GM12875 (cell line): ENCODE data around the gene MYOM1.

Experiments
- H3K4me3 ChIP-seq: one replicate; pipeline ENCODE4 v1.5.1; 2011; ENCODE audit warnings: low read depth, low read length, control low read depth
- TF ChIP-seq, protein P1 (sequence below): IDR thresholded peaks from 2 replicates; pipeline ENCODE4 v1.5.1; 2011; ENCODE audit warnings: low read depth, mild to moderate bottlenecking, control low read depth, inconsistent platforms, low read length, moderate library complexity, borderline replicate concordance; ENCODE audit not compliant: insufficient read depth

MYOM1 gene

GRCh38 chr18:3097082-3097481 is 122.7 kb downstream of the MYOM1 start:
- H3K4me3 ChIP-seq, result no peak overlapping the region
- TF ChIP-seq, protein P1, sequence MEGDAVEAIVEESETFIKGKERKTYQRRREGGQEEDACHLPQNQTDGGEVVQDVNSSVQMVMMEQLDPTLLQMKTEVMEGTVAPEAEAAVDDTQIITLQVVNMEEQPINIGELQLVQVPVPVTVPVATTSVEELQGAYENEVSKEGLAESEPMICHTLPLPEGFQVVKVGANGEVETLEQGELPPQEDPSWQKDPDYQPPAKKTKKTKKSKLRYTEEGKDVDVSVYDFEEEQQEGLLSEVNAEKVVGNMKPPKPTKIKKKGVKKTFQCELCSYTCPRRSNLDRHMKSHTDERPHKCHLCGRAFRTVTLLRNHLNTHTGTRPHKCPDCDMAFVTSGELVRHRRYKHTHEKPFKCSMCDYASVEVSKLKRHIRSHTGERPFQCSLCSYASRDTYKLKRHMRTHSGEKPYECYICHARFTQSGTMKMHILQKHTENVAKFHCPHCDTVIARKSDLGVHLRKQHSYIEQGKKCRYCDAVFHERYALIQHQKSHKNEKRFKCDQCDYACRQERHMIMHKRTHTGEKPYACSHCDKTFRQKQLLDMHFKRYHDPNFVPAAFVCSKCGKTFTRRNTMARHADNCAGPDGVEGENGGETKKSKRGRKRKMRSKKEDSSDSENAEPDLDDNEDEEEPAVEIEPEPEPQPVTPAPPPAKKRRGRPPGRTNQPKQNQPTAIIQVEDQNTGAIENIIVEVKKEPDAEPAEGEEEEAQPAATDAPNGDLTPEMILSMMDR, result no peak

DNA sequence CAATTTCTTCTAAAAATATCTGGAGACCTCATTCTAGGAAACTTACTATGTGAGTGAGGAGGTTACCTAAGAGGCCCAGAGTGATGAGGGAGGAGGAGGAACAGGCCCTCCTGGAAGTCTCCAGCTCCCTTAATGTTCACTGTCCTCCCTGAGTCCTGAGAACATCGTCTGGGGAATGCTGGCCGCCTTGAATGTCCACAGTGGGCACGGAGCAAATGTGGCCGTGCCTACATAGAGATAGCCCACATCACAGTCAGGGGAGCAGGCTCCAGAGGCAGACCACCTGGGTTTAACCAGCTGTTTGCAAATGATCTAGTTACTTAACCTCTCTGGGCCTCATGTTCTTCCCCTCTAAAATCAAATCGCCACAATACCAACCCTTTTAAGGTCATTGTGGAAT is 123.8 kb downstream of the MYOM1 start:
- TF ChIP-seq, protein P1, result no peak
- no peak overlapping the region for H3K4me3 ChIP-seq

DNA sequence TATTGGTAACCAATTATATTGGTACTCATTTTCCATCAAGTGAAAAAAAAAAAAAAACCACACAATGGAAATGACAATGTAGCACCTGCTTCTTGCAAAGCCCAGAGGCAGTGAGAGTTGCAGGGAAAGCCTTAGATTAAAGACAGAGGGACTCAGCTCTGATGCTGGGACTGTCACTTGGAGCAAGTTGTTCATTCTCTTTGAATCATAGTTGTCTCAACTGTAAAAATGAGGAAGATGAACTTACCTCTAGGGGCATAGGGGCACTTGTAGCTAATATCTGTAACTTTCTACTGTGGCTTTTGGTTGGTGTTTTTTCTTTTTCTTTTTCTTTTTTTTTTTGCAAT is 125.5 kb downstream of the MYOM1 start:
- TF ChIP-seq, protein P1, result no peak

DNA sequence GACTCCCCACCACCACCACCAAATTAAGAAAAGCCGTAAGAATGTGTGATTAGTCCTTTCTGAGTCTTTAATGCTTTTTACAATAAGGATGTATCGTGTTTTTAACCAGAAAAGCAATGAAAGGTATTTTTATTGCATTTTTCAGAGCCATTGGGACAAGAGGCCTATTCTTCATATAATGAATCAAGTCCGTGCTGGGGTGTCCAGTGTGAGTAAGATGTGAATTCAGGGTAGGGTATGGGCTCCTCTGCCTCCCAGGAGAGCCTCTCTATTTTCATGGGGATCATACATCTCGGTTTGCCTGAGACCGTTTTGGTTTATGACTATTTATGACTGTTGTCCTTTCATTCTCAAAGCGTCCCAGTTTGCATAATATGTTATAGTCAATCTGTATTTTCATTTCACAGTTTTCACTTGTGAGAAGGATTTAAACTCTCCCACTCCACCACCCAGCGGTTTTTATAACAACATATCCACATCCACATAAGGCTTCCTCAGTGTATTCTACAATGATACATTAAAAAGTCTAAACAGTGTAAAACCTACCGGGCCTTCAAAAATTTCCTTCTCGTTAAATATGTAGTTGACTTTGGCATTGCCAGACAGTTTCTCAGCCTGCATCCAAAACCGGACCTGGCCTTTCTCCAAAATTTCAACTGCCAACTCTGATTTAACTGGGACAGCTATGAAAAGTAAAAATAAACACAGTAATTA is 126.0 kb downstream of the MYOM1 start:
- TF ChIP-seq, protein P1, result no peak
- no peak overlapping the region for H3K4me3 ChIP-seq

More for the DNA sequence above, 125.5 kb downstream of the MYOM1 start:
- no peak overlapping the region for H3K4me3 ChIP-seq

GRCh38 chr18:3092727-3093126 is 127.0 kb downstream of the MYOM1 start:
- TF ChIP-seq, protein P1, result no peak
- H3K4me3 ChIP-seq, result no peak overlapping the region

DNA sequence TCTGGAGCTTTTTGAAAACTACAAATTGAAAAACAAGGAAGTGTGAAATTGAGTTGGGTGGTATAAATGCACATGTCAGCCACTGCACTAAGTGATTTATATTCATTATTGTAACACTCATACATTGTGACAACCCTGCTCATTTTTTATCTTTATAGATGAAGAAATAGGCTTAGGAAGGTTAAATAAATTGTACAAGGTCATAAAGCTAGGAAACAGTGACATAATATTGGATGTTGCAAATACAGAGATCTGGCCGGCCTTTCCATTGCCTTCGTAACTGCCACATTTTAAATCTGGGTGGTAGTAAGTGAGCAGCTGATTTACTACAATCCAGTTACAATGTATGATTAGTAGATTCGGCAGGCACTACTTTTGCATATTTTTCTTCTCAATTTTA is 130.2 kb downstream of the MYOM1 start:
- TF ChIP-seq, protein P1, result no peak
- H3K4me3 ChIP-seq, result no peak overlapping the region

GRCh38 chr18:3088449-3088848 is 131.3 kb downstream of the MYOM1 start:
- TF ChIP-seq, protein P1, result no peak
- H3K4me3 ChIP-seq, result no peak overlapping the region
